Body of pancreas (tissue), 4 donors: ENCODE measurements around the gene NOL12. TPM values are rescaled to one million over a fixed set of nuclear protein-coding genes. Genes with fewer than 3 reads are reported as not detected.

Experiments
- ATAC-seq: fragments of 150-250 bp; one replicate; pipeline ENCODE4 v1.9.1; 2016
- DNase-seq, 4 donors: peaks; one replicate each; pipeline ENCODE4 v3.0.0-alpha.2; 2019
- H3K27ac ChIP-seq, 4 donors: fragments of 200-600 bp; sonication (generic); 1 replicate in 3 of 4; 2 replicates in 1 of 4; pipeline versions ENCODE4 v1.5.1 to v1.6.1; 2016 to 2019; ENCODE audit warnings: mild to moderate bottlenecking in 1 of 4, mixed read lengths in 1 of 4, moderate library complexity in 1 of 4
- H3K27me3 ChIP-seq, 2 donors: fragments of 200-600 bp; sonication (generic); one replicate each; pipeline ENCODE4 v1.6.0; 2016; ENCODE audit warnings: mild to moderate bottlenecking in 1 of 2
- H3K36me3 ChIP-seq, 2 donors: fragments of 200-600 bp; sonication (generic); replicated peaks in 1 of 2; 2 replicates each; pipeline ENCODE4 v1.5.1; 2016; ENCODE audit warnings: low read depth in 2 of 2; ENCODE audit not compliant: insufficient read depth in 1 of 2
- H3K4me1 ChIP-seq: fragments of 200-600 bp; sonication (generic); one replicate; pipeline ENCODE4 v1.6.0; 2016
- H3K4me3 ChIP-seq, 2 donors: fragments of 200-600 bp; sonication (generic); 1 replicate in 1 of 2; 2 replicates in 1 of 2; pipeline ENCODE4 v1.5.1; 2016 to 2019
- H3K9me3 ChIP-seq, 3 donors: fragments of 200-600 bp; sonication (generic); 1 replicate in 2 of 3; 2 replicates in 1 of 3; pipeline ENCODE4 v1.5.1; 2016
- CTCF ChIP-seq, 7 experiments: fragments of 450-650 bp in 4 of 7; fragments of 200-600 bp in 3 of 7; sonication (generic) in 3 of 7; IDR thresholded peaks; one replicate each; pipeline ENCODE4 v1.5.1; 2016 to 2019; ENCODE audit warnings: antibody characterized with exemption in 7 of 7
- POLR2A ChIP-seq, 3 donors: fragments of 450-650 bp; IDR thresholded peaks; one replicate each; pipeline ENCODE4 v1.6.1; 2016; ENCODE audit warnings: antibody characterized with exemption in 3 of 3, mild to moderate bottlenecking in 2 of 3
- WGBS, 2 donors: methylation state at CpG; one replicate each; pipeline ENCODE4 v1.1.5; 2017; 5-methylcytosine and 5-hydroxymethylcytosine counted together
- intact Hi-C: fragments of 100-400 bp; cut with DNase I; formaldehyde crosslinking; loops from one replicate; pipeline ENCODE4 v1.15.1; 2023
- total RNA-seq, 2 donors: library from RNA; depleted of rRNA; stranded (reverse); fragments of >200 nt; gene quantifications; one replicate each; pipeline ENCODE4 v1.1.0, GENCODE V29; 2016

Gene NOL12
- total RNA-seq, 2 donors from 2014 or later: 10.4 to 19.1 TPM

DNA sequence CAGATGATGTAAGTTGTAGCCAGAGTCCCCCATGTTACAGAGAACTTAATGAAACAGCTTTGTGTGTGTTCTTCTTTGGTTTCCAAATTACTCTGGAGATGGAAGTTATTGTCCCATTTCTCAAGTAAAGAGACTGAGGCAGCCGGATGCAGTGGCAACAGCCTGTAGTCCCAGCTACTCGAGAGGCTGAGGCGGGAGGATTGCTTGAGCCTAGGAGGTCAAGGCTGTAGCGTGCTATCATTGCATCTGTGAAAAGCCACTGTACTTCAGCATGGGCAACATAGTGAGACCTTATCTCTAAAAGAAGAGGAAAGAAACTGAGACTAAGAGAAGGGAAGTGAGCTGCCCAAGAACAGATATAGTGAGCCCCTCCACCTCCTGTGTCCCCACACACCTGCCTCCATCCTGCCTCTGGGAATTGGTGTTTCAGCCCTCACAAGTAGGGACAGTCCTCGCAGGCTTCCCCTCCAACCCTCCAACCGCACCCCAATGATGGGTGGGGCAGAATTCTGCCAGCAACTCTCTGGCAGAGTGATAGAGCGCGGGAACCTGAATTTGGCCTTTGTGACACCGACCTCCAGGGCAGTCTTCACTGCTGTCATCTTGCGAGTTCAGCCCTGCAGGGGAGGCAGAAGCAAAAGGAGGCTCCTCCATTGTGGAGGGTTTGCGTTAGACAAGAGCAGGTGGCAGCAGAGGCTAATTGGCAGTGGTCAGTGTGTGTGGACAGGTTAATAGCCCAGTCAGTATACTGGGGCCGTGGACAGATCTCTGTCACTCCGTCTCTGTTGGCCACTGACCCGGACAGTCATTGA, 26.0 kb upstream of the NOL12 start:
- ATAC-seq (no peak), DNase-seq (no peak)
- Histone ChIP-seq H3K27me3 (no peaks in the 10 kb centered on the region), H3K36me3 (no peaks in the 10 kb centered on the region), H3K27ac (peak overlapping the region in 3 of 4 donors; percentile 30 to 81 (median 52)), H3K9me3 (no peaks in the 10 kb centered on the region), H3K4me1 (peaks cover 31% of the 10 kb centered on the region), H3K4me3 (no peak overlapping the region)
- 57% methylated on average over 10 to 14 of the region's 14 CpGs for WGBS, 2 donors
- intact Hi-C loops: no loop called here
- TF ChIP-seq CTCF (IDR thresholded peaks at IDR 0.05) (no peak), POLR2A (IDR thresholded peaks at IDR 0.05) (no peak)

- Histone ChIP-seq H3K4me3 (no peak overlapping the region), H3K27me3 (no peaks in the 10 kb centered on the region), H3K9me3 (no peaks in the 10 kb centered on the region), H3K27ac (peak overlapping the region; percentile 5 to 81 (median 38)), H3K36me3 (no peaks in the 10 kb centered on the region), H3K4me1 (peaks cover 31% of the 10 kb centered on the region)
- intact Hi-C loops: no loop called here
- TF ChIP-seq POLR2A (IDR thresholded peaks at IDR 0.05) (no peak), CTCF (IDR thresholded peaks at IDR 0.05) (no peak)
- WGBS, 2 donors: 60 to 75% methylated on average over 2 of the region's 2 CpGs
- ATAC-seq: no peak
- no peak for DNase-seq
Measured at GRCh38 chr22:37660709-37661045, 25.5 kb upstream of the NOL12 start.

- Histone ChIP-seq H3K4me1 (peaks cover 31% of the 10 kb centered on the region), H3K27ac (peak overlapping the region; percentile 5 to 81 (median 38))
Measured at GRCh38 chr22:37661160-37661924, 24.8 kb upstream of the NOL12 start.

GRCh38 chr22:37662039-37662438, 24.1 kb upstream of the NOL12 start:
- no peak for DNase-seq
- Histone ChIP-seq H3K27ac (peak overlapping the region in 2 of 4 donors; percentile 5 to 52), H3K27me3 (no peaks in the 10 kb centered on the region), H3K4me3 (no peak overlapping the region), H3K9me3 (no peaks in the 10 kb centered on the region), H3K36me3 (no peaks in the 10 kb centered on the region), H3K4me1 (peaks cover 31% of the 10 kb centered on the region)
- 77 to 89% methylated on average over 5 of the region's 5 CpGs for WGBS, 2 donors
- intact Hi-C loops: no loop called here
- ATAC-seq: no peak
- TF ChIP-seq POLR2A (IDR thresholded peaks at IDR 0.05): no peak
- no peak for TF ChIP-seq CTCF (IDR thresholded peaks at IDR 0.05)

More at GRCh38 chr22:37661160-37661924, 24.8 kb upstream of the NOL12 start:
- no peak for TF ChIP-seq POLR2A (IDR thresholded peaks at IDR 0.05)
- TF ChIP-seq CTCF (IDR thresholded peaks at IDR 0.05): peak in 3 of 7 experiments; percentile 22 to 34 (median 29)
- no peaks in the 10 kb centered on the region for H3K9me3 ChIP-seq
- no peaks in the 10 kb centered on the region for H3K36me3 ChIP-seq
- no peaks in the 10 kb centered on the region for H3K27me3 ChIP-seq
- DNase-seq (peak in 1 of 4 donors; percentile 34), ATAC-seq (no peak)
- intact Hi-C loops: no loop called here
- WGBS, 2 donors: 38 to 62% methylated on average over 12 of the region's 12 CpGs
- H3K4me3 ChIP-seq: no peak overlapping the region
